GM21423 (cell line): ENCODE measurements around the gene GFER.
"Not testable (repeated sequence)": the region's sequence is repeated elsewhere in the genome, so short reads cannot be mapped to it uniquely, and the experiment has no call there.

Experiments
- ATAC-seq: cut with Tn5 transposase; IDR thresholded peaks from one replicate; pipeline ENCODE4 v1.9.1; 2021; ENCODE audit warnings: mild to moderate bottlenecking, moderate library complexity; ENCODE audit not compliant: unreplicated experiment

The GFER gene

GRCh38 chr16:2025251-2025650, 41.3 kb downstream of the GFER start:
- no peak for ATAC-seq

- no peak for ATAC-seq
Observed at GRCh38 chr16:2025878-2026460, 42.0 kb downstream of the GFER start.

GRCh38 chr16:2026461-2027023, 42.5 kb downstream of the GFER start, which contains the start of gene NHERF2:
Gene NHERF2 (plus strand): TSS chr16:2026902. CDS start chr16:2027006, 104 bp downstream.
- ATAC-seq, result no peak

GRCh38 chr16:2027024-2028010, 43.3 kb downstream of the GFER start:
- ATAC-seq, result no peak

GRCh38 chr16:2028146-2028545, 44.2 kb downstream of the GFER start:
- ATAC-seq, result no peak

- no peak for ATAC-seq
Observed at GRCh38 chr16:2028620-2029220, 44.7 kb downstream of the GFER start.

- no peak for ATAC-seq
Observed at GRCh38 chr16:2029350-2029749, 45.4 kb downstream of the GFER start.

GRCh38 chr16:2030036-2030435, 46.0 kb downstream of the GFER start:
- ATAC-seq, result no peak

GRCh38 chr16:2031081-2031577, 47.1 kb downstream of the GFER start:
- no peak for ATAC-seq

- ATAC-seq, result no peak
Observed at GRCh38 chr16:2032285-2033056, 48.5 kb downstream of the GFER start.

GRCh38 chr16:2033057-2033908, 49.3 kb downstream of the GFER start:
- no peak for ATAC-seq

- ATAC-seq, result not testable (repeated sequence)
Observed at GRCh38 chr16:2033909-2034695, 50.1 kb downstream of the GFER start.

GRCh38 chr16:2034696-2035430, 50.9 kb downstream of the GFER start:
- no peak for ATAC-seq

GRCh38 chr16:2035431-2036199, 51.6 kb downstream of the GFER start:
- ATAC-seq, result no peak

GRCh38 chr16:2036200-2036966, 52.4 kb downstream of the GFER start:
- no peak for ATAC-seq

GRCh38 chr16:2037115-2037514, 53.1 kb downstream of the GFER start:
- ATAC-seq, result no peak
